Uterus (tissue), 2 donors: ENCODE measurements around the gene PRKAG2.

Experiments
- POLR2A ChIP-seq, 2 donors: fragments of 450-650 bp; IDR thresholded peaks; one replicate each; pipeline ENCODE4 v1.6.1; 2016; ENCODE audit warnings: antibody characterized with exemption in 2 of 2, mild to moderate bottlenecking in 1 of 2, moderate library complexity in 1 of 2
- TF ChIP-seq, protein P1 (sequence below), 4 experiments: fragments of 200-600 bp in 2 of 4; fragments of 450-650 bp in 2 of 4; sonication (generic) in 2 of 4; IDR thresholded peaks; one replicate each; pipeline ENCODE4 v1.5.1; 2016 to 2019; ENCODE audit warnings: antibody characterized with exemption in 4 of 4, mild to moderate bottlenecking in 2 of 4, moderate library complexity in 1 of 4

DNA sequence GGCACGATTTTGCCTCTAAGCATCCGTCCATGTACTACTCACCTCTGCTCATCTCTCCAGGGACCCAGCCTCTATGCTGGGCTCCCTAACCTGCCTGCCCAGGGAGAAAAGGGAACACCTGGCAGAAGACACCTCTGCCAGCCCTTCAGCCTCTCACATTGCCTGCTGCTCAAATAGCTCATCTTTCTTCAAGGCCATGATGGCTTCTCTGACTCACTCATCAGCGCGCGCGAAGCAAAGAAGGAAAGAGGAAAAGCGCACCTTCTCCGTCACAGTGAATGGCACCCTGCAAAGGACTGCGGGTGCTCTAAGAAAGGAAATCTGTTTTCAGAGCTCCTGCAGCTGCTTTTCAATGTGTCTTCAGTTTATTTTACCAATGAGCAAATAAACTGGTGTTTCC, 174.0 kb downstream of the PRKAG2 start:
- TF ChIP-seq, protein P1, sequence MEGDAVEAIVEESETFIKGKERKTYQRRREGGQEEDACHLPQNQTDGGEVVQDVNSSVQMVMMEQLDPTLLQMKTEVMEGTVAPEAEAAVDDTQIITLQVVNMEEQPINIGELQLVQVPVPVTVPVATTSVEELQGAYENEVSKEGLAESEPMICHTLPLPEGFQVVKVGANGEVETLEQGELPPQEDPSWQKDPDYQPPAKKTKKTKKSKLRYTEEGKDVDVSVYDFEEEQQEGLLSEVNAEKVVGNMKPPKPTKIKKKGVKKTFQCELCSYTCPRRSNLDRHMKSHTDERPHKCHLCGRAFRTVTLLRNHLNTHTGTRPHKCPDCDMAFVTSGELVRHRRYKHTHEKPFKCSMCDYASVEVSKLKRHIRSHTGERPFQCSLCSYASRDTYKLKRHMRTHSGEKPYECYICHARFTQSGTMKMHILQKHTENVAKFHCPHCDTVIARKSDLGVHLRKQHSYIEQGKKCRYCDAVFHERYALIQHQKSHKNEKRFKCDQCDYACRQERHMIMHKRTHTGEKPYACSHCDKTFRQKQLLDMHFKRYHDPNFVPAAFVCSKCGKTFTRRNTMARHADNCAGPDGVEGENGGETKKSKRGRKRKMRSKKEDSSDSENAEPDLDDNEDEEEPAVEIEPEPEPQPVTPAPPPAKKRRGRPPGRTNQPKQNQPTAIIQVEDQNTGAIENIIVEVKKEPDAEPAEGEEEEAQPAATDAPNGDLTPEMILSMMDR (IDR thresholded peaks at IDR 0.05), result no peak
- no peak for TF ChIP-seq POLR2A (IDR thresholded peaks at IDR 0.05)
